Stomach smooth muscle (tissue), 2 donors: ENCODE results near the gene MUC13.

Source experiments
- H3K27ac ChIP-seq: one replicate; pipeline ENCODE4 v1.7.0; 2013; ENCODE audit warnings: mild to moderate bottlenecking, low read length, inconsistent platforms
- H3K27me3 ChIP-seq, 2 donors: one replicate each; pipeline ENCODE4 v1.7.0; 2013; ENCODE audit warnings: low read length in 2 of 2; ENCODE audit not compliant: insufficient read depth in 2 of 2, control insufficient read depth in 1 of 2
- H3K36me3 ChIP-seq, 2 donors: one replicate each; pipeline ENCODE4 v1.7.0; 2013; ENCODE audit warnings: low read length in 2 of 2; ENCODE audit not compliant: control insufficient read depth in 2 of 2, insufficient read depth in 2 of 2
- H3K4me1 ChIP-seq: one replicate; pipeline ENCODE4 v1.7.0; 2013; ENCODE audit warnings: low read length; ENCODE audit not compliant: control insufficient read depth, insufficient read depth
- H3K4me3 ChIP-seq, 2 donors: one replicate each; pipeline ENCODE4 v1.7.0; 2013; ENCODE audit warnings: low read length in 2 of 2
- H3K9ac ChIP-seq, 2 donors: one replicate each; pipeline ENCODE4 v1.7.0; 2013; ENCODE audit warnings: low read length in 2 of 2, mild to moderate bottlenecking in 1 of 2
- H3K9me3 ChIP-seq, 2 donors: one replicate each; pipeline ENCODE4 v1.7.0; 2013; ENCODE audit warnings: low read length in 2 of 2; ENCODE audit not compliant: control insufficient read depth in 2 of 2
- donor health status: healthy.
- donor health status: Pancreatic carcinoma.

The MUC13 gene

GRCh38 chr3:124950026-124950425, 15.5 kb upstream of the MUC13 start:
- no peak overlapping the region for H3K4me3 ChIP-seq
- no peaks in the 10 kb centered on the region for H3K36me3 ChIP-seq
- H3K27me3 ChIP-seq: no peaks in the 10 kb centered on the region
- H3K4me1 ChIP-seq: no peaks in the 10 kb centered on the region
- H3K27ac ChIP-seq: no peak overlapping the region
- no peak overlapping the region for H3K9ac ChIP-seq
- H3K9me3 ChIP-seq: no peaks in the 10 kb centered on the region

GRCh38 chr3:124942613-124943012, 8.1 kb upstream of the MUC13 start:
- H3K4me3 ChIP-seq: no peak overlapping the region
- H3K4me1 ChIP-seq: no peaks in the 10 kb centered on the region
- H3K9ac ChIP-seq: no peak overlapping the region
- no peaks in the 10 kb centered on the region for H3K9me3 ChIP-seq
- H3K27ac ChIP-seq: no peak overlapping the region
- H3K36me3 ChIP-seq: no peaks in the 10 kb centered on the region
- H3K27me3 ChIP-seq: no peaks in the 10 kb centered on the region

GRCh38 chr3:124941771-124942170, 7.2 kb upstream of the MUC13 start:
- Histone ChIP-seq H3K9me3 (no peaks in the 10 kb centered on the region), H3K27me3 (no peaks in the 10 kb centered on the region), H3K4me3 (no peak overlapping the region), H3K27ac (no peak overlapping the region), H3K36me3 (no peaks in the 10 kb centered on the region), H3K4me1 (no peaks in the 10 kb centered on the region), H3K9ac (no peak overlapping the region)

GRCh38 chr3:124939661-124940060, 5.1 kb upstream of the MUC13 start:
- Histone ChIP-seq H3K9ac (no peak overlapping the region), H3K4me1 (no peaks in the 10 kb centered on the region), H3K36me3 (no peaks in the 10 kb centered on the region), H3K27ac (no peak overlapping the region), H3K27me3 (no peaks in the 10 kb centered on the region), H3K9me3 (no peaks in the 10 kb centered on the region), H3K4me3 (no peak overlapping the region)

- Histone ChIP-seq H3K27me3 (no peaks in the 10 kb centered on the region), H3K9me3 (no peaks in the 10 kb centered on the region), H3K4me1 (no peaks in the 10 kb centered on the region), H3K36me3 (no peaks in the 10 kb centered on the region), H3K9ac (no peak overlapping the region), H3K27ac (no peak overlapping the region), H3K4me3 (no peak overlapping the region)
Measured at GRCh38 chr3:124938896-124939295, 4.3 kb upstream of the MUC13 start.

- Histone ChIP-seq H3K27ac (no peak overlapping the region), H3K9ac (no peak overlapping the region), H3K4me1 (no peaks in the 10 kb centered on the region), H3K9me3 (no peaks in the 10 kb centered on the region), H3K4me3 (no peak overlapping the region), H3K27me3 (no peaks in the 10 kb centered on the region), H3K36me3 (no peaks in the 10 kb centered on the region)
Measured at GRCh38 chr3:124937049-124937448, 2.5 kb upstream of the MUC13 start.

GRCh38 chr3:124935794-124936542, 1.4 kb upstream of the MUC13 start:
- no peaks in the 10 kb centered on the region for H3K4me1 ChIP-seq
- no peaks in the 10 kb centered on the region for H3K9me3 ChIP-seq
- no peaks in the 10 kb centered on the region for H3K36me3 ChIP-seq
- no peaks in the 10 kb centered on the region for H3K27me3 ChIP-seq
- no peak overlapping the region for H3K9ac ChIP-seq
- H3K4me3 ChIP-seq: no peak overlapping the region
- no peak overlapping the region for H3K27ac ChIP-seq

GRCh38 chr3:124935264-124935663, 713 bp upstream of the MUC13 start:
- Histone ChIP-seq H3K36me3 (no peaks in the 10 kb centered on the region), H3K4me1 (no peaks in the 10 kb centered on the region), H3K4me3 (no peak overlapping the region), H3K9me3 (no peaks in the 10 kb centered on the region), H3K27me3 (no peaks in the 10 kb centered on the region), H3K27ac (no peak overlapping the region), H3K9ac (no peak overlapping the region)

- no peaks in the 10 kb centered on the region for H3K4me1 ChIP-seq
- no peak overlapping the region for H3K4me3 ChIP-seq
Measured at GRCh38 chr3:124928333-124929202, 6.0 kb downstream of the MUC13 start.

GRCh38 chr3:124927574-124928045, 6.9 kb downstream of the MUC13 start:
- Histone ChIP-seq H3K4me3 (no peak overlapping the region), H3K36me3 (no peaks in the 10 kb centered on the region), H3K27ac (no peak overlapping the region), H3K9me3 (no peaks in the 10 kb centered on the region), H3K27me3 (no peaks in the 10 kb centered on the region), H3K4me1 (no peaks in the 10 kb centered on the region), H3K9ac (no peak overlapping the region)

More at GRCh38 chr3:124928333-124929202, 6.0 kb downstream of the MUC13 start:
- Histone ChIP-seq H3K27ac (no peak overlapping the region), H3K36me3 (no peaks in the 10 kb centered on the region), H3K9me3 (no peaks in the 10 kb centered on the region), H3K27me3 (no peaks in the 10 kb centered on the region), H3K9ac (no peak overlapping the region)
